Measurements from ENCODE around the gene REEP1.

Gene REEP1

GRCh38 chr2:86195808-86196387, 141.5 kb downstream of the REEP1 start:
- DNase-seq (ENCODE audit: low spot score): no peak

GRCh38 chr2:86195055-86195807, 142.2 kb downstream of the REEP1 start, which contains the start of gene IMMT:
IMMT (minus strand) TSS chr2:86195462; CDS start chr2:86195382, 80 bp downstream.
- DNase-seq (ENCODE audit: low spot score): peak; percentile 99

GRCh38 chr2:86194751-86195054, 142.7 kb downstream of the REEP1 start:
- DNase-seq (ENCODE audit: low spot score): no peak

- no peak for DNase-seq (ENCODE audit: low spot score)
Measured at GRCh38 chr2:86193901-86194567, 143.4 kb downstream of the REEP1 start.

GRCh38 chr2:86189782-86190416, 147.5 kb downstream of the REEP1 start:
- DNase-seq (ENCODE audit: low spot score): no peak

- no peak for DNase-seq (ENCODE audit: low spot score)
Measured at GRCh38 chr2:86186431-86186830, 151.0 kb downstream of the REEP1 start.

GRCh38 chr2:86185517-86186212, 151.8 kb downstream of the REEP1 start:
- no peak for DNase-seq (ENCODE audit: low spot score)

- no peak for DNase-seq (ENCODE audit: low spot score)
Measured at GRCh38 chr2:86176597-86176996, 160.8 kb downstream of the REEP1 start.

GRCh38 chr2:86175828-86176227, 161.6 kb downstream of the REEP1 start:
- no peak for DNase-seq (ENCODE audit: low spot score)

- DNase-seq (ENCODE audit: low spot score): no peak
Measured at GRCh38 chr2:86174445-86174844, 163.0 kb downstream of the REEP1 start.

- no peak for DNase-seq (ENCODE audit: low spot score)
Measured at GRCh38 chr2:86172610-86173009, 164.8 kb downstream of the REEP1 start.

- no peak for DNase-seq (ENCODE audit: low spot score)
Measured at GRCh38 chr2:86171295-86171694, 166.1 kb downstream of the REEP1 start.

- no peak for DNase-seq (ENCODE audit: low spot score)
Measured at GRCh38 chr2:86170449-86170848, 167.0 kb downstream of the REEP1 start.
